HG03439 (cell line): ENCODE measurements around the gene RTP3.
A peak's percentile ranks its signal among the peaks of the same experiment; 100 is the strongest.
"Not testable (repeated sequence)": the region's sequence is repeated elsewhere in the genome, so short reads cannot be mapped to it uniquely, and the experiment has no call there.

Source experiments
- ATAC-seq: cut with Tn5 transposase; IDR thresholded peaks from one replicate; pipeline ENCODE4 v1.9.1; 2021; ENCODE audit warnings: mild to moderate bottlenecking, moderate library complexity; ENCODE audit not compliant: unreplicated experiment

Gene RTP3

GRCh38 chr3:46517016-46517783, 19.4 kb downstream of the RTP3 start:
- no peak for ATAC-seq

GRCh38 chr3:46517784-46518181, 20.0 kb downstream of the RTP3 start:
- ATAC-seq, result no peak

DNA sequence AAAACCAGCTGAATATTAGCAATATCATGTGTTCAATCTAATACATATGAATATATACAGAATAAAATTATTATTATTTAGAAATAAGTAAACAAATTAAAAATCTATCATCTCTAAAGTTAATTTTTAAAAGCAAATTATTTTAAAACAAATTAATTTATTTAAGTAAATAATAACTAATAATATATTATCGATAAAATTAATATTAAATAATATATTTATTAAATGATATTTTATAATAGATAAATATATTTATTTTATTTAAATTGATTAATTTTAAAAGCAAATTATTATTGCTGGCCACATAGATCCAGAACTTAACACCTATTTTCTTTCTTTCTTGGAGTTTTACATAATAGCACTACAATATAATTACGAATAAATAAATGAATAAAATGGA, 22.2 kb downstream of the RTP3 start:
- no peak for ATAC-seq

- ATAC-seq, result no peak
Observed at GRCh38 chr3:46520531-46520930, 22.8 kb downstream of the RTP3 start.

- no peak for ATAC-seq
Observed at GRCh38 chr3:46521096-46521495, 23.3 kb downstream of the RTP3 start.

GRCh38 chr3:46522201-46522600, 24.4 kb downstream of the RTP3 start:
- not testable (repeated sequence) for ATAC-seq

DNA sequence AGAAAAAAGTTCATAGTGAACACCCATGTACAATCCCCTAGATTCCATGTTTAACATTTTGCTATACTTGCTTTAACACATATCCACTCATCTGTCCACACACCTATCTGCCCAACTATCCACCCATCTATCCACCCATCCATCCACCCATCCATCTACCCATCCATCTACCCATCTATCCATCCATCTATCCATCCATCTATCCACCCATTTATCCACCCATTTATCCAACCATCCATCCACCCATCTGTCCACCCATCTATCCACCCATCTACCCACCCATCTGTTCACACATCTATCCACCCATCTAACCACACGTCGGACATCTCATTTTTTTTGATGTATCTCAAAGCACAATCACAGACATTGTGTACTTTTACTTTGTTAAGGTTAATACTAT, 25.8 kb downstream of the RTP3 start:
- ATAC-seq, result no peak

GRCh38 chr3:46524008-46524407, 26.2 kb downstream of the RTP3 start:
- no peak for ATAC-seq

DNA sequence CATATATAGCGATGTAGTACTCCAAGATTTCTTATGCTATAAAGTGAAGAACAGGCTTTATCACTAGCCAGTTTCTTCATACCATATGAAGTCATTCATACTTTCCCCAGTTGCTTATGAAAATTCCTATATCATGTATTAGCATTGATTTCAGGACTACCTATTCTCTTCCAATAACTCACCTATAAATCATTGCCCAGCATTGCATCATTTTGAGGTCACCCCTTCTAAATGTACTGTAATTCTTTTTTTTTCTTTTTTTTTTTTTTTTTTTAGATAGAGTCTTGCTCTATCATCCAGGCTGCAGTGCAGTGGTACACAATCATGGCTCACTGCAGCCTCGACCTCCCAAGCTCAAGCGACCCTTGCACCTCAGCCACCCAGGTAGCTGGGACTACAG, 27.1 kb downstream of the RTP3 start:
- ATAC-seq, result no peak

- no peak for ATAC-seq
Observed at GRCh38 chr3:46527239-46527638, 29.5 kb downstream of the RTP3 start.

- ATAC-seq, result no peak
Observed at GRCh38 chr3:46533091-46533490, 35.3 kb downstream of the RTP3 start.

GRCh38 chr3:46535746-46536145, 38.0 kb downstream of the RTP3 start:
- ATAC-seq, result no peak

- no peak for ATAC-seq
Observed at GRCh38 chr3:46536758-46537157, 39.0 kb downstream of the RTP3 start.

GRCh38 chr3:46537316-46537715, 39.5 kb downstream of the RTP3 start:
- no peak for ATAC-seq

- no peak for ATAC-seq
Observed at GRCh38 chr3:46537779-46538178, 40.0 kb downstream of the RTP3 start.

DNA sequence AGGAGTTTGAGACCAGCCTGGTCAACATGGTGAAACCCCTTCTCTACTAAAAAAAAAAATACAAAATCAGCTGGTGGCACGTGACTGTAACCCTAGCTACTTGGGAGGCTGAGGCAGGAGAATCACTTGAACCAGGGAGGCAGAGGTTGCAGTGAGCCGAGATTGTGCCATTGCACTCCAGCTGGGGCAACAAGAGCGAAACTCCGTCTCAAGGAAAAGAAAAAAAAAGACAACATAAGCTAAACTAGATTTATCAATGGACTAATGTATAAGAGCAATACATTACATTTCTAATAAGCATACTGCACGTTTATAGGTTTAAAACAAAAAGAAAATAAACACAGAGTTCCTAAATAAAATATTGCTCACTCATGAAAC, 40.6 kb downstream of the RTP3 start:
- ATAC-seq, result not testable (repeated sequence)

DNA sequence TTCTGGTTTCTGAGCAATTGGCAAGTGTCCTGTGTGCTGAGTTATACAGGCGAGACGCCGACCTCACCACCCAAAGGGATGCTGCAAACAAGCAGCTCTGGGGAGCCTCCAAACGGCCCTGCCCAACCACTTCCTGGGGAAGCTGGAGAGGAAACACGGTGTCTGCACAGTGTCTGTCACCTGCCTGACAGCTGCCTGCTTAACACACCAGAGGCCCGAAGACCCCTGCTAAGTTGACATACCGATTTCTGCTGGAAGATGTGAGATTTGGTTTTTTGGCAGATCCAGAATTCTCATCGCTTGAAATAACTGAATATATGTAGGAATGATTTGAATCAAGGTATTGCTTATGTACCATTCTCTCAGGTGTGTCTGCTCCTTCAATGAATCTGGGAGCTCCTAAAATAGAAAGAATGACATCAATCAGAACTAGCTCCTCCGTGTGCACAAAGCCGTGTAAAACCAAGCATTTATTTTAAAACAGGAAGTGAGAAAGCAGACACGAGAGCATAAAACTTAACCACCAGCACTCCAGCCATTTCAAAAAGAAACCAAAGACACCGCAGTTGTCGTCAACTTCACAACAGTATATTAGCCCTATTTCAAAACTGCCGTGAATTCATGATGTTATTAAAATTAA, 41.1 kb downstream of the RTP3 start:
- ATAC-seq, result peak; percentile 77

DNA sequence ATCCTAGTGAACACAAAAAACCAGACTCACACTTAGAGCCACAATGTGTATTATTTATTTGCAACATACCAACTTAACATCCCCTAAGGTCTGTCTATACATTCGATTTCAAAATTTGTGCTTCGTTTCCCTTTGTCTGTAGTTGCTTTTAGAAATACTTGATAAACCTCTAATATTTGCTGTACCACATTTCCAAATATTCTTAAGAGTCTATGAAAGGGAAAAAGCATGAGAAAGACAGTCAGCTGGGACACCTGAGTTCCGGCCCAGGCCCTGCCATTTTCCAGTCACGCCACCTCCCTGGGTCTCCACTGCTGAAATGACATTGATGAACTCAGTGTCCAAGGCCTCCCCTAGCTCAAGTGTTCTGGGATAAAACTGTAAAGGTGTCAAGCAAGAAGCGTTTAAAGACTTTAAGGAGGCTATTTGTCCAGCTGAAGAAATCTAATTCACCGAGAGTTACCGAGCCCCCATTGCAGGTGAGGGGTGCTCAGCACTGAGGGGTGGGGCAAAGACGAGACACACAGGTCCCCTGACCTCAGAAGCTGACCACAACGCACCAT, 41.7 kb downstream of the RTP3 start:
- no peak for ATAC-seq

GRCh38 chr3:46540550-46540949, 42.8 kb downstream of the RTP3 start:
- no peak for ATAC-seq

DNA sequence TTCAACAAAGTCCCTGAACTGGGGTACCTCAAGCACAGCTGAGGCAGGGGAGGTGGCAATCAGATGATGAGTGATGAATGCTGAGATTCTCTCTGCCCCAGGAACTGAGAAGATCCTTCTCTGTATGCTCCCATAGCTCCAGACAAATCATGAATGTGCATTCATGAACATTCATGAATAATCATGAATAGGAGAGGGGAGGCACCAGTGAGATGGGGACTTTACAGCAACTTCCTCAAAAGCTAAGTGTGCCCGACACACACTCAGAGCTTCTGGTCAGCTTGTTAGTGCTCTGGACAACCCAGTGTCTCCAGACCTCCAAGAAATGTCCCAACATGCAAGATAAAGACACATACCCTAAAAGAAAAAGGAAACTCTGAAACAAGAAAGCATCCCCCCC, 44.1 kb downstream of the RTP3 start:
- no peak for ATAC-seq

GRCh38 chr3:46542344-46542743, 44.6 kb downstream of the RTP3 start:
- ATAC-seq, result no peak

GRCh38 chr3:46542801-46543201, 45.0 kb downstream of the RTP3 start:
- ATAC-seq, result no peak
